Effector memory CD4-positive, alpha-beta T cell (primary cell): ENCODE results near the gene PCBP3.
"Not testable (repeated sequence)": the region's sequence is repeated elsewhere in the genome, so short reads cannot be mapped to it uniquely, and the experiment has no call there.

Experiments used
- DNase-seq, 3 donors: peaks; one replicate each; pipeline ENCODE4 v3.0.0-alpha.2; 2020
- H3K27ac ChIP-seq: 2 replicates; pipeline ENCODE4 v1.7.0; 2013; ENCODE audit warnings: mild to moderate bottlenecking, low read length, moderate library complexity; ENCODE audit not compliant: insufficient read depth, poor library complexity, severe bottlenecking
- H3K27me3 ChIP-seq: replicated peaks from 2 replicates; pipeline ENCODE4 v1.7.0; 2013; ENCODE audit warnings: mild to moderate bottlenecking, low read length; ENCODE audit not compliant: insufficient read depth, control insufficient read depth, poor library complexity, severe bottlenecking
- H3K36me3 ChIP-seq: 2 replicates; pipeline ENCODE4 v1.7.0; 2013; ENCODE audit warnings: mild to moderate bottlenecking, low read length, moderate library complexity; ENCODE audit not compliant: control insufficient read depth, insufficient read depth
- H3K4me1 ChIP-seq: 2 replicates; pipeline ENCODE4 v1.7.0; 2013; ENCODE audit warnings: low read length, mild to moderate bottlenecking; ENCODE audit not compliant: control insufficient read depth, insufficient read depth, poor library complexity, severe bottlenecking
- H3K4me3 ChIP-seq: 2 replicates; pipeline ENCODE4 v1.7.0; 2013; ENCODE audit warnings: low read length, low read depth, mild to moderate bottlenecking; ENCODE audit not compliant: insufficient read depth, poor library complexity, severe bottlenecking
- H3K9me3 ChIP-seq: 2 replicates; pipeline ENCODE4 v1.7.0; 2013; ENCODE audit warnings: mild to moderate bottlenecking, low read length, moderate library complexity; ENCODE audit not compliant: control insufficient read depth

The PCBP3 gene

GRCh38 chr21:45642122-45642813 lies 1.3 kb upstream of the PCBP3 start:
- no peaks in the 10 kb centered on the region for H3K36me3 ChIP-seq
- peak overlapping the region; percentile 35 for H3K4me3 ChIP-seq
- H3K9me3 ChIP-seq = no peaks in the 10 kb centered on the region
- peaks cover 6% of the 10 kb centered on the region for H3K4me1 ChIP-seq
- DNase-seq = no peak
- no peak overlapping the region for H3K27ac ChIP-seq
- H3K27me3 ChIP-seq = peaks cover 2% of the 10 kb centered on the region

- no peaks in the 10 kb centered on the region for H3K36me3 ChIP-seq
- H3K9me3 ChIP-seq = no peaks in the 10 kb centered on the region
- H3K27me3 ChIP-seq = peaks cover 2% of the 10 kb centered on the region
- H3K27ac ChIP-seq = no peak overlapping the region
- peaks cover 6% of the 10 kb centered on the region for H3K4me1 ChIP-seq
- H3K4me3 ChIP-seq = no peak overlapping the region
- DNase-seq = peak; percentile 9 to 15 (median 14)
These were observed 749 bp downstream of the PCBP3 start for GRCh38 chr21:45644041-45644906.

GRCh38 chr21:45651921-45652320 lies 8.4 kb downstream of the PCBP3 start:
- no peak overlapping the region for H3K4me3 ChIP-seq

GRCh38 chr21:45655124-45655523 lies 11.6 kb downstream of the PCBP3 start:
- H3K4me3 ChIP-seq = no peak overlapping the region
- no peaks in the 10 kb centered on the region for H3K36me3 ChIP-seq
- H3K4me1 ChIP-seq = no peaks in the 10 kb centered on the region
- no peak for DNase-seq
- H3K9me3 ChIP-seq = no peaks in the 10 kb centered on the region
- H3K27me3 ChIP-seq = no peaks in the 10 kb centered on the region
- H3K27ac ChIP-seq = no peak overlapping the region

More at GRCh38 chr21:45651921-45652320, 8.4 kb downstream of the PCBP3 start:
- Histone ChIP-seq H3K27me3 (no peaks in the 10 kb centered on the region), H3K27ac (no peak overlapping the region), H3K9me3 (no peaks in the 10 kb centered on the region), H3K36me3 (no peaks in the 10 kb centered on the region), H3K4me1 (no peaks in the 10 kb centered on the region)
- no peak for DNase-seq

- H3K4me3 ChIP-seq, H3K27ac ChIP-seq, H3K27me3 ChIP-seq, H3K9me3 ChIP-seq, H3K36me3 ChIP-seq, H3K4me1 ChIP-seq, DNase-seq: not testable (repeated sequence)
These were observed 12.6 kb downstream of the PCBP3 start for GRCh38 chr21:45656114-45656513.

DNA sequence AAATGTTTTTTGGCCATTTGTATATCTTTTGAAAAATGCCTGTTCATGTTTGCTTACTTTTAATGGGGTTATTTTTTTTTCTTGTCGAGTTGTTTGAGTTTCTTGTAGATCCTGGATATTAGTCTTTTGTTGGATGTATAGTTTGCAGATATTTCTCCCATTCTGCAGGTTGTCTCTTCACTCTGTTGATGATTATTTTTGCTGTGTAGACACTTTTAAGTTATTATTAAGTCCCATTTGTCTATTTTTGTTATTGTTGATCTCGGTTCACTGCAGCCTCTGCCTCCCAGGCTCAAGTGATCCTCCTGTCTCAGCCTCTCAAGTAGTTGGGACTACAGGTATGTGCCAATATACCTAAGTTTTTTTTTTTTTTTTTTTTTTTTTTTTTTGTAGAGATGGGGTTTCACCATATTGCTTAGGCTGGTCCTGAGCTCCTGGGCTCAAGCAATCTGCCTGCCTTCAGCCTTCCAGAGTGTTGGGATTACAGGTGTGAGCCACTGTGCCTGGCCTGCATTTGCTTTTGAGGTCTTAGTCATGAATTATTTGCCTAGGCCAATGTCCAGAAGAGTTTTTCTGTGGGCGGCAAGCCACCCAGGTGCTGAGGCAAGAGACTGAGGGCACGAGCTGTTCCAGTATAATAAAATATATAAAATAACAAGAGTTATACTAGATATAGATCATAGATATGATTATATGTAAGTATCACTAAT lies 18.5 kb downstream of the PCBP3 start:
- DNase-seq, H3K4me3 ChIP-seq, H3K27me3 ChIP-seq, H3K4me1 ChIP-seq, H3K9me3 ChIP-seq, H3K36me3 ChIP-seq, H3K27ac ChIP-seq: not testable (repeated sequence)

- H3K4me1 ChIP-seq, H3K4me3 ChIP-seq, H3K27ac ChIP-seq, DNase-seq, H3K9me3 ChIP-seq, H3K27me3 ChIP-seq, H3K36me3 ChIP-seq: not testable (repeated sequence)
These were observed 19.2 kb downstream of the PCBP3 start for GRCh38 chr21:45662623-45663245.

- DNase-seq = no peak
These were observed 25.9 kb downstream of the PCBP3 start for GRCh38 chr21:45669382-45669781.

DNA sequence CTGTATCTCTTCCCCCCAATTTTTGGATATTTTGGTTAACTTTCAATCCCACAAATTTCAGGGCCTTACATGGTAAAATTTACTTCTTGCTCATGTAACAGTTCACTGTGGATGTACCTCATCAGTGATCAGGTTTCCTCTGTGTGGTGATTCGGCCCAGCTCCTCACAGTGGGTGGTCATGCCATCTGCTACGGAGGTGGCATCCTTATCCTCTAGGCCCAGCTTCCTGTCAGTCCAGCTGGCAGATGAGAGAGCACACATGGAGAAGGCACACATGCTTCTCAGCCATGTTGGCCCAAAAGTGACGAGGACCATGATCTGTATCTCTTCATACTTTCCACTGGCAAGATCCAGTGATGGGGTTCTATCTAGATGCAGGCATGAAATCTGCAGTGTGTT lies 27.2 kb downstream of the PCBP3 start:
- DNase-seq = no peak
- Histone ChIP-seq H3K4me1 (no peaks in the 10 kb centered on the region), H3K4me3 (no peak overlapping the region), H3K27ac (no peak overlapping the region), H3K9me3 (peaks cover 4% of the 10 kb centered on the region), H3K27me3 (no peaks in the 10 kb centered on the region), H3K36me3 (no peaks in the 10 kb centered on the region)

More at GRCh38 chr21:45669382-45669781, 25.9 kb downstream of the PCBP3 start:
- Histone ChIP-seq H3K27me3 (no peaks in the 10 kb centered on the region), H3K36me3 (no peaks in the 10 kb centered on the region), H3K9me3 (peaks cover 4% of the 10 kb centered on the region), H3K4me3 (no peak overlapping the region), H3K27ac (no peak overlapping the region), H3K4me1 (no peaks in the 10 kb centered on the region)
